Lower lobe of right lung (tissue), 2 donors: ENCODE data around the gene ACSL3. TPM values are rescaled to one million over a fixed set of nuclear protein-coding genes. Genes with fewer than 3 reads are reported as not detected.
"Not testable (repeated sequence)": the region's sequence is repeated elsewhere in the genome, so short reads cannot be mapped to it uniquely, and the experiment has no call there.

Experiments used
- ATAC-seq, 2 donors: fragments of 200-7000 bp; cut with Tn5 transposase; one replicate each; pipeline ENCODE4 v1.9.1; 2020 to 2022; ENCODE audit warnings: mild to moderate bottlenecking in 2 of 2, moderate library complexity in 2 of 2
- DNase-seq: peaks from one replicate; pipeline ENCODE4 v3.0.0-alpha.2; 2020
- H3K27ac ChIP-seq: fragments of 200-600 bp; one replicate; pipeline ENCODE4 v1.8.0; 2022
- H3K27me3 ChIP-seq: fragments of 200-600 bp; one replicate; pipeline ENCODE4 v1.8.0; 2022; ENCODE audit warnings: low read depth
- H3K36me3 ChIP-seq: fragments of 200-600 bp; one replicate; pipeline ENCODE4 v1.8.0; 2022; ENCODE audit warnings: mild to moderate bottlenecking
- H3K4me1 ChIP-seq: fragments of 200-600 bp; one replicate; pipeline ENCODE4 v1.8.0; 2022
- H3K4me3 ChIP-seq: fragments of 200-600 bp; one replicate; pipeline ENCODE4 v1.8.0; 2022; ENCODE audit warnings: mild to moderate bottlenecking
- H3K9me3 ChIP-seq: fragments of 200-600 bp; one replicate; pipeline ENCODE4 v1.8.0; 2022
- intact Hi-C: fragments of 100-400 bp; cut with DNase I; formaldehyde crosslinking; loops from one replicate; pipeline ENCODE4 v1.11.0; 2022
- total RNA-seq: library from RNA; stranded (reverse); fragmentation: NEBNext Ultra II Directional; extraction: Animal tissue kit (Norgen Biotek cat#: 25700); gene quantifications from one replicate; pipeline ENCODE4 v1.2.1, GENCODE V29; 2021
- TF ChIP-seq, protein P1 (sequence below): fragments of 200-600 bp; IDR thresholded peaks from one replicate; pipeline ENCODE4 v1.8.0; 2022; ENCODE audit warnings: antibody characterized with exemption, mild to moderate bottlenecking
- donor health status: DM: no; HTN: yes; CAD: no; lungs with severe emphysema.

Gene ACSL3
- total RNA-seq, 1 donor from 2014 or later, result 74.2 TPM

GRCh38 chr2:222915092-222915957 is 54.5 kb downstream of the ACSL3 start:
- no peak overlapping the region for H3K27ac ChIP-seq

DNA sequence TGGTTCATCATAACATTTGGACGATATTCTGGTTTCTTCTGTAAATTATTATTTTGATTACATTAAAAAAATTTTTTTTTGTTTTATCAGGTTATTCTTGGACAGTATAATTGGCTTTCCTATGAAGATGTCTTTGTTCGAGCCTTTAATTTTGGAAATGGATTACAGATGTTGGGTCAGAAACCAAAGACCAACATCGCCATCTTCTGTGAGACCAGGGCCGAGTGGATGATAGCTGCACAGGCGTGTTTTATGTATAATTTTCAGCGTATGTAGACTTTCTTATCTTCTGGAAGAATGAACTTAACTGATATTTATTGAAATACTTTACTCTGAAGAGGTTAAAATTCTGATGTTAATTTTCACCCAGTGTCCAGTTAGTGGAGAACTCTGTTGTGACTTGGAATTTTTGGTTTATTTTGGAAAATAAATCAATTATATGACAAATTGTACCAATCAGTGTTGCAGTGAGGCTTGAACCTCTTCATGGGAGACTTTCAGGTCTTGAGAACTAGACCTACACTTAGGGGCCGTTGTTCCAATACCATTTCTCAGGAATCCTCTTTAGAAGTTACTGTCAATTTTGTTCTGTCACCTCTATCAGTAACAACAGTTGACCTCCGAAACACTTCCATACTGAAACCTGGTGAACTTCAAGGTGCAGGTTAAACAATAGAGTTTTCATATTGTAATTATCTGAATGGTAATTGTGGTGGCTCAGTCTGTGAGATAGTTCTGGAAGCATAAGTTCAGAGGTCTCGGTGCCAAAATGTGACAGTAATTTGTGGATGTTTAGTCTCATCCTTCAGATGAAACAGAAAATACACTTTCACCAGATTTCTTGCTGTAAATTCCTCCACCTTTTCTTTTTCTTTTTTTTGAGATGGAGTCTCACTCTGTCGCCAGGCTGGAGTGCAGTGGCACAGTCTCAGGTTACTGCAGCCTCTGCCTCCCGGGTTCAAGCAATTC is 55.7 kb downstream of the ACSL3 start:
- Histone ChIP-seq H3K36me3 (peaks cover 44% of the 10 kb centered on the region), H3K27ac (no peak overlapping the region), H3K9me3 (no peaks in the 10 kb centered on the region), H3K4me3 (no peak overlapping the region), H3K27me3 (no peaks in the 10 kb centered on the region), H3K4me1 (peaks cover 38% of the 10 kb centered on the region)
- intact Hi-C loops, result no loop called here
- TF ChIP-seq, protein P1, sequence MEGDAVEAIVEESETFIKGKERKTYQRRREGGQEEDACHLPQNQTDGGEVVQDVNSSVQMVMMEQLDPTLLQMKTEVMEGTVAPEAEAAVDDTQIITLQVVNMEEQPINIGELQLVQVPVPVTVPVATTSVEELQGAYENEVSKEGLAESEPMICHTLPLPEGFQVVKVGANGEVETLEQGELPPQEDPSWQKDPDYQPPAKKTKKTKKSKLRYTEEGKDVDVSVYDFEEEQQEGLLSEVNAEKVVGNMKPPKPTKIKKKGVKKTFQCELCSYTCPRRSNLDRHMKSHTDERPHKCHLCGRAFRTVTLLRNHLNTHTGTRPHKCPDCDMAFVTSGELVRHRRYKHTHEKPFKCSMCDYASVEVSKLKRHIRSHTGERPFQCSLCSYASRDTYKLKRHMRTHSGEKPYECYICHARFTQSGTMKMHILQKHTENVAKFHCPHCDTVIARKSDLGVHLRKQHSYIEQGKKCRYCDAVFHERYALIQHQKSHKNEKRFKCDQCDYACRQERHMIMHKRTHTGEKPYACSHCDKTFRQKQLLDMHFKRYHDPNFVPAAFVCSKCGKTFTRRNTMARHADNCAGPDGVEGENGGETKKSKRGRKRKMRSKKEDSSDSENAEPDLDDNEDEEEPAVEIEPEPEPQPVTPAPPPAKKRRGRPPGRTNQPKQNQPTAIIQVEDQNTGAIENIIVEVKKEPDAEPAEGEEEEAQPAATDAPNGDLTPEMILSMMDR, result peak; percentile 15
- ATAC-seq, result no peak
- DNase-seq, result no peak

More at GRCh38 chr2:222915092-222915957, 54.5 kb downstream of the ACSL3 start:
- DNase-seq (no peak), ATAC-seq (no peak)
- intact Hi-C loops, result no loop called here
- Histone ChIP-seq H3K4me1 (peaks cover 37% of the 10 kb centered on the region), H3K9me3 (no peaks in the 10 kb centered on the region), H3K27me3 (no peaks in the 10 kb centered on the region), H3K4me3 (no peak overlapping the region), H3K36me3 (peaks cover 37% of the 10 kb centered on the region)
- TF ChIP-seq, protein P1, result peak; percentile 56

DNA sequence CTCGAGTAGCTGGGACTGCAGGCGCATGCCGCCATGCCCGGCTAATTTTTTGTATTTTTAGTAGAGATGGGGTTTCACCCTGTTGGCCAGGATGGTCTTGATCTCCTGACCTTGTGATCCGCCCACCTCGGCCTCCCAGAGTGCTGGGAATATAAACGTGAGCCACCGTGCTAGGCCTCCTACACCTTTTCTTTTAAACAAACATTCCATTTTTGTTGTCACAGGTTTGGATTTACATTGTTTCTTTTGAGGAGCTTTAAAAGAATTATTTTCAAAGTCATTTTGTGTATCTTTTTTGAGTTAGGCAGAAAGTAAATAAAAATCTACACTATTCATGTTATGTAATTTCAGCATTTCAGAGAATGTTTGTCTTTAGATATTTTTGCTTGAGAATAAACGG is 56.4 kb downstream of the ACSL3 start:
- H3K4me1 ChIP-seq, result peaks cover 31% of the 10 kb centered on the region
- intact Hi-C loops, result not testable (repeated sequence)

DNA sequence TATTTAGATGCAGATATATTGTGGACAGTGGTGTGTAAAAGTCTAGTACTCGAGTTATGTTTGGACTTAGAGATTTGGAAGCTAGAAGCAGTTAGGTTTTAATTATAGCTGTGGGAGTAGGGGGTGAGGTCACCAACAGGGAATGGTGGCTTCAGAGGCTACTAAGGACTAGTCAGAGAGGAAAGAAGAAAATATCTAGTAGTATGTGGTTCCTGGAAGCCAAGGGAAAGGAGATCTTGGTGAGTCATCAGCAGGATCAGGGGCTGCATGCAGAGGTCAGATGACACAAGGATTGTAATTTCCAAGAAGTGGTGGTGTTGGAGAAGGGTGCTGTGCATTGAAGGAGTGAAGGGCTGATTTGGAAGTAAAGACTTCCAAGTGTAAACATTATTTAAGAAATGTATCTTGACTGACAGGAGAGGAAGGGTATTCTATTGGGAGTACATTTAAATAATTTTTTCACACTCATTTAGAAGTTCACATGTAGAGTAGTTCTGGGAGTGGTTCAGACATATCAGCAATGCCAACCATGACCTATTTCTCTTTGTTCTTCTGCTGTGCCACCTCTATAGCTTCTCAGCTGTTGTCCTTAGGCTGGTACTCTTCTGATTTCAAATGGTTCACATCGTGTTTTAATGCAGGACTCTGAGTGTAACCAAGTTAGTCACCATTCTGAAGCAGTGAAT is 59.1 kb downstream of the ACSL3 start:
- H3K4me3 ChIP-seq, result no peak overlapping the region
- H3K27ac ChIP-seq, result no peak overlapping the region
- intact Hi-C loops, result no loop called here
- H3K27me3 ChIP-seq, result no peaks in the 10 kb centered on the region
- ATAC-seq (peak in 1 of 2 donors; percentile 64), DNase-seq (no peak)
- peaks cover 16% of the 10 kb centered on the region for H3K4me1 ChIP-seq
- H3K9me3 ChIP-seq, result no peaks in the 10 kb centered on the region
- peaks cover 79% of the 10 kb centered on the region for H3K36me3 ChIP-seq
- TF ChIP-seq, protein P1, result no peak

More for the DNA sequence above, 56.4 kb downstream of the ACSL3 start:
- H3K4me3 ChIP-seq, ATAC-seq, H3K27me3 ChIP-seq, DNase-seq, H3K9me3 ChIP-seq, H3K27ac ChIP-seq: not testable (repeated sequence)
- H3K36me3 ChIP-seq, result peaks cover 51% of the 10 kb centered on the region

DNA sequence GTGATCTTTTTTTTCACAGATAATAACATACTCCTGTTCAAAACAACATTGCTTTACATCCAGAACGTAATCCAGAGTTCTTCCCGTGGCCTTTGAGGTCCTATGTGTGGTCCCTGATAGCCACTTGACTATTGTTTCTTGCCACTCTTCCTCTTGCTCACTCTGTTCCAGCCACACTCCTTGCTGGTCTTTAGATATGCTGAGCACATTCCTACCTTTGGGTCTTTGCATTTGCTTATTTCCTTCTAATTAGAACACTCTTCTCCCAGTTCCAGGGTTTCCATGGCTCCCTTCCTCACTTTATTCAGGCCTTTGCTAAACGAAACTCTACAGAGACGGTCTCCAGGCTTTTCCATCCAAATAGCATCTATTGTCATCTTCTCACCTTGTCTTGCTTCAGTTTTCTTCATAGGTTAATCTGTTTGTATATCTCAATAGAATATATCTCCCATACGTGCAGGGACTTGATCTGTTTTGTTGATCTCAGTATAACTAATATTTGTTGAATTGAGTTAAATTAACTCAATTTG is 59.9 kb downstream of the ACSL3 start:
- Histone ChIP-seq H3K4me1 (peaks cover 11% of the 10 kb centered on the region), H3K4me3 (no peak overlapping the region), H3K27ac (no peak overlapping the region), H3K9me3 (no peaks in the 10 kb centered on the region), H3K36me3 (peaks cover 84% of the 10 kb centered on the region), H3K27me3 (no peaks in the 10 kb centered on the region)
- DNase-seq, result no peak
- TF ChIP-seq, protein P1, result no peak
- intact Hi-C loops, result no loop called here
- no peak for ATAC-seq
